ENCODE measurements around the gene ZNF33A. TPM values are rescaled to one million over a fixed set of nuclear protein-coding genes. Genes with fewer than 3 reads are reported as not detected.

The ZNF33A gene
- total and polyA plus RNA-seq, 7 donors: 4.5 to 20.8 (median 16.9) TPM

- no peak for ATAC-seq
- WGBS, 3 donors: 83 to 89% (median 87%) methylated on average over 3 of the region's 3 CpGs
- no peaks in the 10 kb centered on the region for H3K9me3 ChIP-seq
- no peak for DNase-seq
- no peak overlapping the region for H3K27ac ChIP-seq
- no peak for TF ChIP-seq CTCF (IDR thresholded peaks at IDR 0.05)
- peaks cover 2 to 100% of the 10 kb centered on the region in 2 donors for H3K36me3 ChIP-seq (ENCODE audit: insufficient read depth in 1 of 2, low read depth in 1 of 2)
- H3K4me1 ChIP-seq: no peaks in the 10 kb centered on the region
- no peaks in the 10 kb centered on the region for H3K27me3 ChIP-seq (ENCODE audit: insufficient read depth in 3 of 3, low read length in 2 of 3)
- intact Hi-C loops (cut with DNase I): no loop called here
- H3K4me3 ChIP-seq: no peak overlapping the region
Observed at GRCh38 chr10:38025283-38025682, 14.8 kb downstream of the ZNF33A start.

GRCh38 chr10:38027986-38028385 lies 17.5 kb downstream of the ZNF33A start:
- Histone ChIP-seq H3K36me3 (ENCODE audit: insufficient read depth in 1 of 2, low read depth in 1 of 2) (peaks cover 2 to 100% of the 10 kb centered on the region in 2 donors), H3K9me3 (no peaks in the 10 kb centered on the region), H3K27me3 (ENCODE audit: insufficient read depth in 3 of 3, low read length in 2 of 3) (no peaks in the 10 kb centered on the region), H3K4me3 (no peak overlapping the region), H3K27ac (no peak overlapping the region), H3K4me1 (no peaks in the 10 kb centered on the region)
- intact Hi-C loops (cut with DNase I): no loop called here
- DNase-seq: no peak
- TF ChIP-seq CTCF (IDR thresholded peaks at IDR 0.05): no peak
- no peak for ATAC-seq
- whole genome bisulfite sequencing, 3 donors: 96 to 100% (median 100%) methylated on average over 1 of the region's 1 CpG

GRCh38 chr10:38032886-38033285 lies 22.4 kb downstream of the ZNF33A start:
- H3K4me3 ChIP-seq: no peak overlapping the region
- DNase-seq (no peak), ATAC-seq (peak in 3 of 4 donors; percentile 42 to 47 (median 44))
- TF ChIP-seq CTCF (IDR thresholded peaks at IDR 0.05): no peak
- 38 to 69% (median 53%) methylated on average over 5 of the region's 5 CpGs for WGBS, 3 donors
- intact Hi-C loops (cut with DNase I): no loop called here
- H3K27ac ChIP-seq: peak overlapping the region; percentile 41
- H3K36me3 ChIP-seq (ENCODE audit: insufficient read depth in 1 of 2, low read depth in 1 of 2): peaks cover 3 to 94% of the 10 kb centered on the region in 2 donors
- H3K9me3 ChIP-seq: no peaks in the 10 kb centered on the region
- H3K27me3 ChIP-seq (ENCODE audit: insufficient read depth in 3 of 3, low read length in 2 of 3): no peaks in the 10 kb centered on the region
- no peaks in the 10 kb centered on the region for H3K4me1 ChIP-seq

DNA sequence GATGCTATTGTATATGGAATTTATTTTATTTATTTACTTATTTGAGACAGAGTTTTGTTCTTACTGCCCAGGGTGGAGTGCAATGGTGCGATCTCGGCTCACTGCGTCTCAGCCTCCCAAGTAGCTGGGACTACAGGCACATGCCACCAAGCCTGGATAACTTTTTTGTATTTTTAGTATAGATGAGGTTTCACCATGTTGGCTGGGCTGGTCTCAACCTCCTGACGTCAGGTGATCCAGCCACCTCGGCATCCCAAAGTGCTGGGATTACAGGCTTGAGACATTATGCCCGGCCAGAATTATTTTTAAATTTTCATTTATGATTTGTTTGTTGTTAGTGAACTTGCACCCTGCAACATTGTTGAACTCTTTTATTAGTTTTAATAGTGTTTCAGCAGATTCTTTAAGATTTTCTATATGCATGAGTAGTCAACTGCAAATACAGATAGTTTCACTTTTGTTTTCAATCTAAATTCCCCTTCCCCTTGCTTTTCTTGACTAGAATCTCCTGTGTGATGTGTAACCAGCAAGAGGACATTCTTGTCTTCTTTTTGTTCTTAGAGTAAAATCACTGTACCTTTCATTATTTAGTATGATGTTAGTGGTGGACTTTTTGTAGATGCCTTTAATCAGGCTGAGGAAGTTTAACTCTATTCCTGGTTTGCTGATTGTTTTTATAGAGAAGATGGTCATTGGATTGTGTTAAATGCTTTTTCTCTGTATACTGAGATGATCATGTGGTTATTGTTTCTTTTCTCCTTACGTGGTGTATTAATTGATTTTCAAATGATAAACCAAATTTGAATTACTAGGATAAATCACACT lies 27.8 kb downstream of the ZNF33A start:
- no peaks in the 10 kb centered on the region for H3K27me3 ChIP-seq (ENCODE audit: insufficient read depth in 3 of 3, low read length in 2 of 3)
- H3K36me3 ChIP-seq (ENCODE audit: insufficient read depth in 1 of 2, low read depth in 1 of 2): peaks cover 3 to 42% of the 10 kb centered on the region in 2 donors
- intact Hi-C loops (cut with DNase I): no loop called here
- H3K27ac ChIP-seq: no peak overlapping the region
- no peak overlapping the region for H3K4me3 ChIP-seq
- ATAC-seq (no peak), DNase-seq (no peak)
- WGBS, 3 donors: 76 to 91% (median 88%) methylated on average over 7 of the region's 7 CpGs
- H3K4me1 ChIP-seq: no peaks in the 10 kb centered on the region
- no peak for TF ChIP-seq CTCF (IDR thresholded peaks at IDR 0.05)
- H3K9me3 ChIP-seq: no peaks in the 10 kb centered on the region

DNA sequence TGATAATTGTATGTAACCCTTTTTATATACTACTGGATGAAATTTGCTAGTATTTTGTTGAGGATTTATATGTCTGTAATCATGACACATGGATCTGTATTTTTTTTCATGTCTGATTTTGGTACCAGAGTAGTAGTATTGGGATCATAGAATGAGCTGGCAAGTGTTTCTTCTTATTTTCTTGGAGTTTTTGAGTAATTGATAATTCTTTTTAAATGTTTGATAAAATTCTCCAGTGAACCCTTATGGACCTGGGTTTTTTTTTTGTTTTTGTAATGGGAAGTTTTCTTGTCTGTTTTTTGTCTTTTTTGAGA lies 28.4 kb downstream of the ZNF33A start:
- Histone ChIP-seq H3K9me3 (no peaks in the 10 kb centered on the region), H3K27me3 (ENCODE audit: insufficient read depth in 3 of 3, low read length in 2 of 3) (no peaks in the 10 kb centered on the region), H3K4me3 (no peak overlapping the region), H3K4me1 (no peaks in the 10 kb centered on the region), H3K36me3 (ENCODE audit: insufficient read depth in 1 of 2, low read depth in 1 of 2) (peaks cover 3 to 41% of the 10 kb centered on the region in 2 donors), H3K27ac (no peak overlapping the region)
- ATAC-seq (no peak), DNase-seq (no peak)
- no peak for TF ChIP-seq CTCF (IDR thresholded peaks at IDR 0.05)
- intact Hi-C loops (cut with DNase I): no loop called here
